AG04449 (cell line): ENCODE measurements around the gene PEG3.

Experiments
- CTCF ChIA-PET: fragments of 350-600 bp; formaldehyde crosslinking; extraction: SDS; loops from one replicate; lab custom pipeline; 2021; ENCODE audit warnings: antibody characterized with exemption; lab: Yijun Ruan, JAX
- POLR2A ChIA-PET: fragments of 400-600, 350-600 bp; formaldehyde crosslinking; extraction: SDS; loops from one replicate; lab custom pipeline; 2020; ENCODE audit warnings: antibody characterized with exemption, inconsistent platforms; lab: Yijun Ruan, JAX
- DNase-seq: peaks from one replicate; pipeline ENCODE4 v3.0.0-alpha.2; 2010; ENCODE audit warnings: low read depth, low spot score
- H3K4me3 ChIP-seq: 2 replicates; pipeline ENCODE4 v1.5.1; 2011; ENCODE audit warnings: low read depth, mild to moderate bottlenecking, control low read depth, low read length
- CTCF ChIP-seq: IDR thresholded peaks from one replicate; pipeline ENCODE4 v1.5.1; 2011; ENCODE audit warnings: mild to moderate bottlenecking, moderate library complexity, low read length, control low read depth, inconsistent platforms; ENCODE audit not compliant: insufficient read depth; ENCODE audit errors: missing control alignments

Gene PEG3

GRCh38 chr19:56821209-56821608, 19.3 kb downstream of the PEG3 start:
- H3K4me3 ChIP-seq, result no peak overlapping the region
- ChIA-PET CTCF (no interaction called here), POLR2A (no interaction called here)
- TF ChIP-seq CTCF, result no peak
- no peak for DNase-seq

GRCh38 chr19:56819166-56819565, 21.4 kb downstream of the PEG3 start:
- no peak for TF ChIP-seq CTCF
- H3K4me3 ChIP-seq, result no peak overlapping the region
- no peak for DNase-seq
- CTCF ChIA-PET, result no interaction called here
- POLR2A ChIA-PET, result no interaction called here

GRCh38 chr19:56814656-56815055, 25.9 kb downstream of the PEG3 start:
- no peak overlapping the region for H3K4me3 ChIP-seq
- POLR2A ChIA-PET, result no interaction called here
- CTCF ChIA-PET, result no interaction called here
- TF ChIP-seq CTCF, result no peak
- DNase-seq, result no peak

- CTCF ChIA-PET, result no interaction called here
- POLR2A ChIA-PET, result no interaction called here
- no peak for DNase-seq
- H3K4me3 ChIP-seq, result no peak overlapping the region
- TF ChIP-seq CTCF, result no peak
Measured at GRCh38 chr19:56813531-56813930, 27.0 kb downstream of the PEG3 start.

- ChIA-PET POLR2A (no interaction called here), CTCF (no interaction called here)
- no peak overlapping the region for H3K4me3 ChIP-seq
- no peak for TF ChIP-seq CTCF
- DNase-seq, result no peak
Measured at GRCh38 chr19:56811480-56811879, 29.0 kb downstream of the PEG3 start.

- TF ChIP-seq CTCF, result no peak
- DNase-seq, result no peak
- no peak overlapping the region for H3K4me3 ChIP-seq
- CTCF ChIA-PET, result no interaction called here
- POLR2A ChIA-PET, result no interaction called here
Measured at GRCh38 chr19:56810260-56810659, 30.3 kb downstream of the PEG3 start.
